ENCODE data around the gene ANKH.

The ANKH gene

DNA sequence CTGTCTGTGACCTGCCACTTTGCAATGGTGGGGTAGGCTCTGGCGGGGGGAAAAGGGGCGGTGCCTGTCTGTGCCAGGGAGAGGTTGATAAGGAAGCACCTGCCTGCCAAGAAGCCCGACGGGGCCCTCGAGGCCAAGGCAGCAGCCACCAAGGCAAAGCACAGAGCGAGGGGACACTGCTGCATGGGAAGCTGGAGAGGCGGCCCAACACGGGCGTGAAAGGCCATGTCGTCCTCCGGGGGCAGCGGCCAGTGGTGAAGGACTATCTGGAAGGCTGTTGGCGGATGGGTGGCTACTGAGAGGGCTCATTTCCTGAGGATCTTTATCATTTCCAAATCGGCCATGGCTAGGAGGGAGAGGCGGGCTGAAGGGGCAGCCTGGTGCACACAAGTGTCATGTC lies 140.7 kb downstream of the ANKH start:
- DNase-seq = no peak

- DNase-seq = no peak
Measured at GRCh38 chr5:14730466-14730865, 141.1 kb downstream of the ANKH start.

DNA sequence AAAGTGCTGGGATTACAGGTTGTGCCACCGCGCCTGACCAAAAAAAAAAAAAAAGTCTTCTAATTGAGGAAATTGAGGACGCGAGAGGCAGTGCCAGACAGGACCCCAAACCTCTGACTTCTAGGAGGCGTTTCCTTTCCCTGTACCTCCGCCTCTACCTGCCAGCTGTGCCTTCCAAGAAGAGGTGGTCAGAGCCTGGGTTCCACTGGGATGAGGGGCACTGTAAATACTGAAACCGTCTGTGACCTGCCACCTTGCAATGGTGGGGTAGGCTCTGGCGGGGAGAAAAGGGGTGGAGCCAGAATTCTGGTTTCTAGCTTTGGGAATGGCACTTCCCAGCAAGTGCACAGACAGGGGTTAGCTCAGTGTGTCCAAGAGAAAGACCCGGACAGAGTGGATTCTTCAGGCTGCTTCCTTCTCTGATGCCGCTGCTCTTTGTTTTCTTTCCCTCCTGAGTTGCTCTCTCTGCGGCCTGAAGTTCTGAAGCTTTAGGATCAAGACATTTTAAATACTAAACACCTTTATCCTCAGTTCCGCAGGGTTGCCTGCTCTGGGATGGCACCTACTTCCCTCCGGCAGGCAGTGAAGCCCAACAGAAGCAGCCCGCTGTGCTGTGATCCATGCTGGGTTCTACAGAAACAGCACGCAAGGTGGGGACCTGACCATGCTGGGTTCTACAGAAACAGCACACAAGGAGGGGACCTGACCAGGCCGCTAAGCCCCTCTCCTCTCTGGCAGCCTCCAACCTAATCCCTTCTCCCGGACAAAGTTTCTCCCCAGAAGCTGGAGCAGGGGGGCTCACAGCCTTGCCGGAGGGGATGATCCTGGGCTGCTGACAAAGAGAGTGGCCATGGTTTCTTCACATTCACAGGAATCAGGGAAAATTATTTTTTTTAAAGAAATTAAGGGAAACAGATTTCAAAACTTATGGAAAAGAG lies 141.9 kb downstream of the ANKH start:
- DNase-seq = no peak

DNA sequence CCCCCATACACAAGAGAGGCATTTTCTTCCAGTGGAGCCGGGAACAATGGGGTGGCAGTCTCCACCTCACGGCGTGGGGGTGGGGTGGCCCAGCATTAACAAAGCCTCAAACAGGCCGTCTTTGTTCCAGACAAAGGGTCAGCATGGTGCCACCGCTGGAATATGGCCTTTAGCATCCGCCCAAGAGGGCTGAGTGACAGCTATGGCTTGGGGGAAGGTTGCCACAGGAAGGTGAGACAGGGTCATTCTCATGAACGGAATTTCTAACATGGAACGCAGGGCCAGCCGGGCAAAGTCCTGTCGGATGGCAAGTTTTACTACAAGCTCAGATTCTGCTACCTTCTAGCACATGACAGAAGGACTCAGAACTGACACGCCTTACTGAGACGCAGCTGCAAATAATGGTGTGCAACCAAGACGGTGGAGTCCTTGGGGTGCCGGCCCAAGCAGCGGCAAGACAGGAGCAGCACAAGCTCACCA lies 143.1 kb downstream of the ANKH start:
- no peak for DNase-seq

DNA sequence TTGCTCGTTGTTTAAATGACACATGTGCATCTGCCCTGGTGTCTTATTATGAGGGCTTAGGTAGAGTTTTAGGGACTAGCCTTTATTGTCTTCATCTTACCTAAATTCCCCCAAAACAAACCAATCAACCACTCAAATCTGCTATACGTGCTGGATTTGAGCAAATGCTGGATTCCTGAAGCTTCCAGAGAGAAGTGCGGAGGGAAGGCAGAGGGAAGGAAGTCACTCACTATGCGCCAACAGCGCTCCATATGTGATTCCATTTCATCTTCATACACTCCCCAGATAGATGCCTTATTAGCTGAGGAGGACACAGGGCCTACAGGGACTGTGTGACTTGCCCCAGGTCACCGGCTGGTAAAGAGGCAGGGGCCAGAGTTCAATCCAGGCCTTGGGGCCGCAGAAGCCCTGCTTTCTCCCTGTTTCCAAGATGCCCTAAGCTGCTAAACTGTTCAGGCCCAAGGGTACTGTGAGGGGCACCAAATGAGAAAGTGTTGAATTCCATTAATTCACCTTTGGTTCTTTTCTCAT lies 143.6 kb downstream of the ANKH start:
- DNase-seq = no peak

- DNase-seq = peak; percentile 14 to 48
Measured at GRCh38 chr5:14727428-14727865, 144.1 kb downstream of the ANKH start.

- no peak for DNase-seq
Measured at GRCh38 chr5:14726066-14726838, 145.3 kb downstream of the ANKH start.

- DNase-seq = no peak
Measured at GRCh38 chr5:14724633-14725032, 146.9 kb downstream of the ANKH start.

DNA sequence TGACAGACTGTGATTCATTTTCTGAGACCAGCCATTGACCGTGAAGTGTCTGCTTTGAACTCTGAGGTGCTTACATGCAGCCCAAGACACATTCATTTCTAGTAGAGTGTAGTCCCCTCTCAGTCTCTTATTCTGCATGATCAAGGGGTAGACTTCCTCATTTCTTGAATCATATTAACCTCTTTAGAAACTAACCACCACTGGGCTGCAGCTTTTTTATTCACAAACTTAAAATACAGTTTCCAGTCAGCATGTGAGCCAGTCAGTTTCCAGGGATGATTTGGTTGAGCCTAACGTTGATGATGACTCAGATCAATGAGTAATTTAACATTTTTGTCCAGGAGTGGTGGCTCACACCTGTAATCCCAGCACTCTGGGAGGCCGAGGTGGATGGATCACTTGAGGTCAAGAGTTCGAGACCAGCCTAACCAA lies 147.9 kb downstream of the ANKH start:
- peak in 1 of 2 donors; percentile 6 for DNase-seq

DNA sequence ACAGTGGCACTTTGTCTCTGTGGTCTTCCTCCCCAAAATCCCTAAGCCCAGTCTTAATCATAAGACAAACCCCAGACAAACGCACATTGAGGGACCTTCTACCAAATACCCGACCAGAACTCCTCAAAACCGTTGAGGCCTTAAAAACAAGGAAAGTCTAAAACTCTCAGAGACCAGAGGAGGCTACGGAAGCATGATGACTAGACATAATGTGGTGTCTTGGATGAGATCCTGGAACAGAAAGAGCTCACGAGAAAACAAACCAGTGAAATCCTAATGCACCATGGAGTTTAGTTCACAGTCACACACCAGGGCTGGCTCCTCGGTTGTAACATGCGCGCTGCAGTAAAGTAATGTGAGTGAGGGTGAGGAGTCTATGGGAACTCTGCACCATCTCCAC lies 148.7 kb downstream of the ANKH start:
- DNase-seq = no peak

GRCh38 chr5:14721990-14722656 lies 149.5 kb downstream of the ANKH start:
- DNase-seq = no peak

- DNase-seq = no peak
Measured at GRCh38 chr5:14720236-14720923, 151.2 kb downstream of the ANKH start.

DNA sequence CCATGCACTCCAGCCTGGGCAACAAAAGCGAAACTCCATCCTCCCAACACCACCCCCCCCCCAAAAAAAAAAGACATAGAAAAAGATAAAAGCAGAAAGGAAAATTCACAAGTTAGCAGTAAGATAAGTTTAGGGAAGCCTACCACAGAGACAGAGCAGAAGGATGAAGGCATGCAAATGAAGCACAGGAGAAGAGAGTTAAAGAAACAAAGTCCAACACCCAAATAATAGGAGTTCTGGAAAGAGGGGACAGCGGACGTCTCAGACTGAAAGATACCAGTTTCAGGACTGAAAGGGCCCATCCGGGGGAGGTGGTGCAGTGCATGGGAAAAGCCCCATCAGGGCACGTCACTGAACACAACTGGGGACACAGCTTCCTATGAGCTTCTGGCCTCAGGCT lies 152.8 kb downstream of the ANKH start:
- DNase-seq = no peak

- no peak for DNase-seq
Measured at GRCh38 chr5:14716755-14717752, 154.5 kb downstream of the ANKH start.

- no peak for DNase-seq
Measured at GRCh38 chr5:14715481-14715880, 156.1 kb downstream of the ANKH start.

DNA sequence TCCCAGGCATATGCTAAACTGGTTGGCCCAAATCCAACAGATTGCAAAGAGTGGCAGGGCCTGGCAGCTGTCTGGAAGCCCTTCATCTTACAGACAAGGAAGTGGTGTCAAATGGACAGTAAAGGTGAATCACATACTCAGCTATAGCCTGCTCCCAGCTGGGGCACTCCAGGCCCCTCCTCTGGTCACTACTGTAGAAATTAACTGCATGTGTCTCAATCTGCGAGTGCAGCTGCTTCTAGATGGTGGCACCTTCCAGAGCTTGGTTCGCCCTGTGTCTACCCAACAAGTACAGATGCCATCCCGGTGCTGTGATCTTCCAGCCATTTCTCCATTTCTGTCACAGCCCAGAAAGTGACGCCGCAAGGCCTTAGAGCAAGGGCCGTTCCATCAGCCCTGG lies 156.9 kb downstream of the ANKH start:
- DNase-seq = no peak

DNA sequence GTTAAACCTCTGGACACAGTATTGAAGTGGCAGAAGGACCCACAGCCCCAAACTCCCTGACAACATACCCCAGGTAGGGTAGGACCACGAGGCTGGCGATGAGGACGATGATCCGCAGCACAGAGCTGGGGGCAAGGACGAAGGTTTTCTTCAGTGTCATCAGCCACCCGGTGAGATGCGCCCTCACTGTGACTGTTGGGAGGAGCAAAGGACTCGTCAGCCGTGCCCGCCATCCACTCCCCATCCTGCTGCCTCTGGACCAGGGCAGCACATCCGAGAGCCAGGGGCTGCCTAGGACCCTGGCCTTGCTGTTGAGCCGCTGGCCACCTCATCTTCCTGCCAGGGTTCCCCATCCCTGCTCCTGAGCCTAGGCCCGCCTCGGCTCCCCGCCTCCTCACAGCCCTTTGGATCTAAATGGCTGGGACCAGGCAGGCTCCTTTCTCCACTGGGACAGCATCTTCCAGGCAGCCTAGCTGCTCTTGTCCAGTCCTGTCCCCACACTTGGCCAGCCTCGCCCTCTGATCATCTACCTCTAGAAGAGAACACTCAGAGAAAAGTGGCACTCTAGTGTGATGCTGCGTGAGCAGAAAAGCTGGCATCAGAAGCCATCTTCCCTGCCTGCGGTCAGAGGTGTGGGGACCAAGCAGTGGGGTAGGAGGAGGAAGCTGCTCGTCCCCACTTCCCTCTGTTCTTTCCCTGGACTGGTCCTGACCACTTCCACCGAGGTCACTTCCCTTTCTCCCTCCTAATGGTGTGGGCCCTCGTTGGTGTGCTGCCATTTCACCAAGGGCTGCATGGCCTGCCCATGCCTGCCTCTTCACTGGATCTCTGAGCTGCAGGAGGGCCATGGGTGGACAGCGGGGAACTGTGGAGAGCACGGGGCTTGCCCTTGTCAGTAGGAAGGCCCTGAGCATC lies 157.8 kb downstream of the ANKH start:
- DNase-seq = no peak

DNA sequence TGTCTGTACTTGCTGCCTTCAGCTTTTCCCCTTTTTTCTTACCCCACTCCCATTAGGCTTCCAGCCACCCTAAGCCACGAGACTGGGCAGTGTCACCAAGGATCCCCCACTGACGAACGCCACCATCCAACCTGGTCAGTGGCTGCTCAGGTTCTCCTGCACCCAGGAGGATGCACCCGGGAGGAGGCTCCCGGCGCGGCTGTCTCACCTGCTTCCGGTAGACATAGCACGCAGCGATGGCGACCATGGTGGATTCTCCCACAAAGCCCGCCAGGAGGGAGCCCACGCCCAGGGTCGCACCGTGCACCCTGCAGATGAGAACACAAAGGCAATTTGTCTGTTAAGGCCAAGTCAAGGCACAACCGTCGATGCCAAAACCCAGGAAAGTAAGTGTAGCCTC lies 158.9 kb downstream of the ANKH start:
- no peak for DNase-seq

- no peak for DNase-seq
Measured at GRCh38 chr5:14712131-14712530, 159.4 kb downstream of the ANKH start.
